Natural killer cell (primary cell): ENCODE data around the gene RETREG1. TPM values are rescaled to one million over a fixed set of nuclear protein-coding genes. Genes with fewer than 3 reads are reported as not detected.

Experiments
- ATAC-seq, 3 donors: fragments of 150-1000 bp in 2 of 3; fragments of 200-7000 bp in 1 of 3; cut with Tn5 transposase; 1 replicate in 1 of 3; 2 replicates in 2 of 3; pipeline ENCODE4 v1.10.0; 2021; ENCODE audit warnings: mild to moderate bottlenecking in 2 of 3, moderate library complexity in 2 of 3
- DNase-seq, 2 donors: peaks; one replicate each; pipeline versions ENCODE4 v3.0.0 to v3.0.0-alpha.2; 2013 to 2021; ENCODE audit warnings: mixed read lengths in 1 of 2
- H3K27ac ChIP-seq: one replicate; pipeline ENCODE4 v1.5.1; 2013; ENCODE audit warnings: mild to moderate bottlenecking, low read length
- H3K27me3 ChIP-seq: one replicate; pipeline ENCODE4 v1.6.1; 2013; ENCODE audit warnings: low read length; ENCODE audit not compliant: control insufficient read depth, insufficient read depth
- H3K36me3 ChIP-seq: one replicate; pipeline ENCODE4 v1.6.1; 2013; ENCODE audit warnings: low read length; ENCODE audit not compliant: control insufficient read depth, insufficient read depth
- H3K4me1 ChIP-seq: one replicate; pipeline ENCODE4 v1.6.1; 2013; ENCODE audit warnings: low read length; ENCODE audit not compliant: control insufficient read depth, insufficient read depth
- H3K4me3 ChIP-seq: one replicate; pipeline ENCODE4 v1.5.1; 2013; ENCODE audit warnings: low read length
- H3K9me3 ChIP-seq: one replicate; pipeline ENCODE4 v1.6.1; 2013; ENCODE audit warnings: low read length; ENCODE audit not compliant: control insufficient read depth, insufficient read depth
- H3K27ac Mint-ChIP-seq, 2 donors: one replicate each; pipeline ENCODE4 v1.8.0; 2022; ENCODE audit warnings: mild to moderate bottlenecking in 2 of 2, mixed read lengths in 2 of 2, moderate library complexity in 1 of 2
- H3K27me3 Mint-ChIP-seq, 2 donors: one replicate each; pipeline ENCODE4 v1.8.0; 2022; ENCODE audit warnings: low read depth in 2 of 2, mixed read lengths in 2 of 2
- H3K36me3 Mint-ChIP-seq: one replicate; pipeline ENCODE4 v1.8.0; 2022; ENCODE audit warnings: mixed read lengths
- H3K4me1 Mint-ChIP-seq, 2 donors: one replicate each; pipeline ENCODE4 v1.8.0; 2022; ENCODE audit warnings: mixed read lengths in 2 of 2
- H3K4me3 Mint-ChIP-seq: one replicate; pipeline ENCODE4 v1.8.0; 2022; ENCODE audit warnings: mild to moderate bottlenecking, moderate library complexity, mixed read lengths
- H3K9me3 Mint-ChIP-seq, 2 donors: one replicate each; pipeline ENCODE4 v1.8.0; 2022; ENCODE audit warnings: mixed read lengths in 2 of 2
- WGBS: methylation state at CpG from one replicate; pipeline ENCODE4 v1.1.7; 2013; ENCODE audit warnings: missing lambda C conversion rate; ENCODE audit not compliant: insufficient coverage; 5-methylcytosine and 5-hydroxymethylcytosine counted together
- intact Hi-C: fragments of 100-400 bp; cut with micrococcal nuclease; formaldehyde crosslinking; loops from one replicate; pipeline ENCODE4 v1.14.2; 2022
- total RNA-seq, 4 donors: library from RNA; stranded (reverse); fragments of 120-200 nt in 1 of 4; gene quantifications; one replicate each; pipeline versions ENCODE4 v1.2.3 to v1.2.4, GENCODE V29; 2013 to 2022
- TF ChIP-seq, protein P1 (sequence below): fragments of 200-600 bp; IDR thresholded peaks from one replicate; pipeline ENCODE4 v1.8.0; 2022; ENCODE audit warnings: antibody characterized with exemption

The RETREG1 gene
- total RNA-seq, 3 donors from 2014 or later (not counting 1 experiment from before 2014, with no cell fraction given), result 2.1 to 4.5 (median 3.3) TPM

DNA sequence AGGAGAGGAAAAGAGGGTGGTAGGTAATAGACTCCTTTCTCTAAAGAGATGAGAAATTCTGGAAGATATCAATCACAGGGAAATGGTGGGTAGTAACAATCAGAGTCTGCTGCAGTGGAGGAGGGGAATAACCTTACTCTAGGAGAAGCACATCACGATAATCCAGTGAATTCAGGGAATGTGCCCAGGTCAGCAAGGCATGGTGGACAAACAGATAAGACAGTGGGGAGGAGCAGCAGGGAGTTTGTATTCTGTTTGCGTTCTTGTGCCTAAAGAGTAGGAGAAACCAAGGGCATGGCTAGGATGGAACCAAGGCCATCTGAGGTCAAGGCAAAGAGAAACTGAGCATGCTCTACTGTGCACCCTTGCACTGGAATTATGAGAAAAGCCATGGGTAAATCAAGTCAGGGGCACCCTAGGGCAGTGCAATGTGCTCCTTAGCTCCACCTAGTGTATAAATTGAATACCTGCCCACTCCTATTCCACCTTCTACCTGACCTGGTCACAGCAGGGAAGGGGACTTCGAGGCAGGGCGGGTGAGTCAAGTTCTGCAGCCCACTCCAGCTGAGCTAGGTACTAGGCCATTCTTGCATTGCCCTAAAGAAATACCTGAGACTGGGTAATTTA lies 31.6 kb downstream of the RETREG1 start:
- TF ChIP-seq, protein P1, sequence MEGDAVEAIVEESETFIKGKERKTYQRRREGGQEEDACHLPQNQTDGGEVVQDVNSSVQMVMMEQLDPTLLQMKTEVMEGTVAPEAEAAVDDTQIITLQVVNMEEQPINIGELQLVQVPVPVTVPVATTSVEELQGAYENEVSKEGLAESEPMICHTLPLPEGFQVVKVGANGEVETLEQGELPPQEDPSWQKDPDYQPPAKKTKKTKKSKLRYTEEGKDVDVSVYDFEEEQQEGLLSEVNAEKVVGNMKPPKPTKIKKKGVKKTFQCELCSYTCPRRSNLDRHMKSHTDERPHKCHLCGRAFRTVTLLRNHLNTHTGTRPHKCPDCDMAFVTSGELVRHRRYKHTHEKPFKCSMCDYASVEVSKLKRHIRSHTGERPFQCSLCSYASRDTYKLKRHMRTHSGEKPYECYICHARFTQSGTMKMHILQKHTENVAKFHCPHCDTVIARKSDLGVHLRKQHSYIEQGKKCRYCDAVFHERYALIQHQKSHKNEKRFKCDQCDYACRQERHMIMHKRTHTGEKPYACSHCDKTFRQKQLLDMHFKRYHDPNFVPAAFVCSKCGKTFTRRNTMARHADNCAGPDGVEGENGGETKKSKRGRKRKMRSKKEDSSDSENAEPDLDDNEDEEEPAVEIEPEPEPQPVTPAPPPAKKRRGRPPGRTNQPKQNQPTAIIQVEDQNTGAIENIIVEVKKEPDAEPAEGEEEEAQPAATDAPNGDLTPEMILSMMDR, result no peak
- no peak overlapping the region for H3K27ac ChIP-seq
- no peaks in the 10 kb centered on the region for H3K9me3 Mint-ChIP-seq
- DNase-seq (peak in 1 of 2 donors; percentile 11), ATAC-seq (no peak)
- no peak overlapping the region for H3K4me3 ChIP-seq
- no peak overlapping the region for H3K4me3 Mint-ChIP-seq
- no peaks in the 10 kb centered on the region for H3K36me3 ChIP-seq
- no peaks in the 10 kb centered on the region for H3K27me3 ChIP-seq
- H3K36me3 Mint-ChIP-seq, result no peaks in the 10 kb centered on the region
- no peaks in the 10 kb centered on the region for H3K4me1 ChIP-seq
- no peaks in the 10 kb centered on the region for H3K27me3 Mint-ChIP-seq
- no peaks in the 10 kb centered on the region for H3K9me3 ChIP-seq
- no peak overlapping the region for H3K27ac Mint-ChIP-seq
- WGBS, result 92% methylated on average over 4 of the region's 4 CpGs
- no peaks in the 10 kb centered on the region for H3K4me1 Mint-ChIP-seq
- intact Hi-C loops, result no loop called here

DNA sequence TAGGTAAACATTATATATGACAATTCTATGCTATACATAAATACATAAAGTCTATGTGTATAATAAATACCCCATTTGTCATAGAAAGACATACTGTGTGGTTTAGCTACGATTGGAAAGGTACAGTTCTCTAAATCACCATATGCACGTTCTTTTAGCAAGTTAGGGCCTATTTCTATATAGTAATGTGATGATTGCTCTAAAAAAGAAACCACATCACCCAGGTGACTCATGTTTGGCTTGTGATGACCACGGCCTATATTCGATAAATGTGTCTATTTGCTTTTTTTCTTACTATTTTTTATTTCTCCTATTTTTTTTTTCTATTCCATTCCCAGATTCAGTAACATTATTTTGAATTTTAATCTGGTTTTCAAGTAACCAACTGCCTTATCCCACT lies 34.7 kb downstream of the RETREG1 start:
- TF ChIP-seq, protein P1, result no peak
- Mint-ChIP-seq H3K27ac (no peak overlapping the region), H3K27me3 (no peaks in the 10 kb centered on the region), H3K4me3 (no peak overlapping the region), H3K36me3 (no peaks in the 10 kb centered on the region), H3K9me3 (no peaks in the 10 kb centered on the region), H3K4me1 (no peaks in the 10 kb centered on the region)
- intact Hi-C loops, result no loop called here
- no peak for DNase-seq
- H3K4me3 ChIP-seq, result no peak overlapping the region
- no peaks in the 10 kb centered on the region for H3K36me3 ChIP-seq
- no peaks in the 10 kb centered on the region for H3K27me3 ChIP-seq
- no peak overlapping the region for H3K27ac ChIP-seq
- 40% methylated on average over 2 of the region's 4 CpGs for WGBS
- H3K9me3 ChIP-seq, result no peaks in the 10 kb centered on the region
- ATAC-seq, result no peak
- no peaks in the 10 kb centered on the region for H3K4me1 ChIP-seq

DNA sequence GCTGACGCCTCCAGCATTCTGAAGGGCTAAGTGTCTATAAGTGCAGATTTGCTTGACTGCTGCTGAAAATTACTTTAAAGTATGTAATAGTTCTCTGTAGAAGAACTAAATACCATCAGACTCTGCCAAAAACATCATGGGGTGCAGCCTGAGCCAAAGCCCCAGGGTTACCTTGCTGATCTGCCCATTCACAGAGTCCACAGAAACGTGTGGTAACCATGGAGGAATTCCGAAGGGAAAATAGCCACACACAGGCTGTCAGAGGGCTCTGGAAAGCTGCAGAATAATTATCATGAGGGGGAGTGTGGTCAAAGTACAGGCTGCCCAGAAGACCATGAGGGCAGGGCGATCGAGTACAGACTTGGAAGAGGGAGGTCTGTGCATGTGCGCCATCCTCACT lies 36.4 kb downstream of the RETREG1 start:
- Mint-ChIP-seq H3K27ac (no peak overlapping the region), H3K36me3 (no peaks in the 10 kb centered on the region), H3K4me3 (no peak overlapping the region), H3K27me3 (no peaks in the 10 kb centered on the region), H3K9me3 (no peaks in the 10 kb centered on the region), H3K4me1 (no peaks in the 10 kb centered on the region)
- Histone ChIP-seq H3K27me3 (no peaks in the 10 kb centered on the region), H3K4me3 (no peak overlapping the region), H3K27ac (no peak overlapping the region), H3K36me3 (no peaks in the 10 kb centered on the region), H3K9me3 (no peaks in the 10 kb centered on the region), H3K4me1 (no peaks in the 10 kb centered on the region)
- intact Hi-C loops, result no loop called here
- DNase-seq (no peak), ATAC-seq (no peak)
- WGBS, result 94% methylated on average over 6 of the region's 6 CpGs
- TF ChIP-seq, protein P1, result no peak
